KG1 (cell line): ENCODE results near the gene AOPEP.

Experiments
- DNase-seq: peaks from one replicate; lab custom pipeline; 2025; lab: John Stamatoyannopoulos, UW

AOPEP gene

GRCh38 chr9:94918038-94918753, 191.7 kb downstream of the AOPEP start:
- DNase-seq, result no peak

GRCh38 chr9:94919376-94920098, 193.0 kb downstream of the AOPEP start:
- no peak for DNase-seq

- DNase-seq, result no peak
Observed at GRCh38 chr9:94920420-94921091, 194.1 kb downstream of the AOPEP start.

- no peak for DNase-seq
Observed at GRCh38 chr9:94921092-94921471, 194.6 kb downstream of the AOPEP start.

- no peak for DNase-seq
Observed at GRCh38 chr9:94921656-94922055, 195.2 kb downstream of the AOPEP start.

GRCh38 chr9:94922098-94922607, 195.7 kb downstream of the AOPEP start:
- DNase-seq, result no peak

GRCh38 chr9:94922691-94923107, 196.2 kb downstream of the AOPEP start:
- DNase-seq, result no peak

GRCh38 chr9:94923326-94924089, 197.0 kb downstream of the AOPEP start:
- DNase-seq, result no peak

GRCh38 chr9:94925751-94926430, 199.4 kb downstream of the AOPEP start:
- no peak for DNase-seq

GRCh38 chr9:94926431-94926800, 199.9 kb downstream of the AOPEP start:
- DNase-seq, result no peak

GRCh38 chr9:94927048-94927761, 200.7 kb downstream of the AOPEP start:
- DNase-seq, result no peak

GRCh38 chr9:94927762-94928670, 201.5 kb downstream of the AOPEP start:
- DNase-seq, result no peak

- no peak for DNase-seq
Observed at GRCh38 chr9:94928691-94929368, 202.3 kb downstream of the AOPEP start.

GRCh38 chr9:94929369-94929756, 202.9 kb downstream of the AOPEP start:
- no peak for DNase-seq

- DNase-seq, result no peak
Observed at GRCh38 chr9:94931036-94931633, 204.6 kb downstream of the AOPEP start.

- no peak for DNase-seq
Observed at GRCh38 chr9:94931740-94932139, 205.2 kb downstream of the AOPEP start.

- DNase-seq, result no peak
Observed at GRCh38 chr9:94932652-94933510, 206.4 kb downstream of the AOPEP start.

- DNase-seq, result no peak
Observed at GRCh38 chr9:94933511-94933828, 207.0 kb downstream of the AOPEP start.
